Measurements from ENCODE around the gene IRF1. TPM values are rescaled to one million over a fixed set of nuclear protein-coding genes. Genes with fewer than 3 reads are reported as not detected.

The IRF1 gene
- total and polyA plus RNA-seq, 2 experiments from 2014 or later = 5.7 to 6.0 TPM

DNA sequence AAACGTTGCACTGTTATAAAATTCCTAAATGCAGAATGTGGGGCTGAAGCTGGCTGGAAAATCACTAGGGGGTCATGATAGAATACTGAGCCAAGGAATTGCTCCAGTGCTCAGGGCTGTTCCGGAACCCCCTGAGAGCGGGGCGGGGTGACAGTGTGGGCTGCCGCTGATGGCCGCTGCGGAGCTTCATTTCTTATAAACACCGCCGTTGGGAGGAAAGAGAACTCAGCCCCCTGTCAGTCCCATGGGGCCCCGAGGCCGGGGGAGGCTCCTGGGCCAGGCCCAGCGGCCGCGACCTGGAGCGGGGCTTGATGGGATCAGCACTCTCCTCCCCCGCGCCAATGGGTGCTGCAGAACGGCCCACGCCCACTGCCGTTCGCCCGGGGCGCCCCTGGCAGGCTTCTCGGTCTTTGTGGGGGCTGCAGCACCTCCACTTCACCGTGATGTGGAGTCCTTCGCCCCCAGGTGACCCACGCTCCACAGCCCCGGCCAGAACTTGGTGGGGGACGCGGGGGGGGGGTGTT, 5.2 kb upstream of the IRF1 start:
- no peaks in the 10 kb centered on the region for H3K9me3 ChIP-seq (ENCODE audit: low read depth)
- TF ChIP-seq, protein P1, sequence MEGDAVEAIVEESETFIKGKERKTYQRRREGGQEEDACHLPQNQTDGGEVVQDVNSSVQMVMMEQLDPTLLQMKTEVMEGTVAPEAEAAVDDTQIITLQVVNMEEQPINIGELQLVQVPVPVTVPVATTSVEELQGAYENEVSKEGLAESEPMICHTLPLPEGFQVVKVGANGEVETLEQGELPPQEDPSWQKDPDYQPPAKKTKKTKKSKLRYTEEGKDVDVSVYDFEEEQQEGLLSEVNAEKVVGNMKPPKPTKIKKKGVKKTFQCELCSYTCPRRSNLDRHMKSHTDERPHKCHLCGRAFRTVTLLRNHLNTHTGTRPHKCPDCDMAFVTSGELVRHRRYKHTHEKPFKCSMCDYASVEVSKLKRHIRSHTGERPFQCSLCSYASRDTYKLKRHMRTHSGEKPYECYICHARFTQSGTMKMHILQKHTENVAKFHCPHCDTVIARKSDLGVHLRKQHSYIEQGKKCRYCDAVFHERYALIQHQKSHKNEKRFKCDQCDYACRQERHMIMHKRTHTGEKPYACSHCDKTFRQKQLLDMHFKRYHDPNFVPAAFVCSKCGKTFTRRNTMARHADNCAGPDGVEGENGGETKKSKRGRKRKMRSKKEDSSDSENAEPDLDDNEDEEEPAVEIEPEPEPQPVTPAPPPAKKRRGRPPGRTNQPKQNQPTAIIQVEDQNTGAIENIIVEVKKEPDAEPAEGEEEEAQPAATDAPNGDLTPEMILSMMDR (IDR thresholded peaks at IDR 0.05; ENCODE audit: low read depth, low read length) = peak; percentile 12
- no peak overlapping the region for H3K27ac ChIP-seq
- H3K4me1 ChIP-seq (ENCODE audit: low read depth) = peaks cover 5% of the 10 kb centered on the region
- peak; percentile 80 to 98 for DNase-seq (ENCODE audit: low read depth in 1 of 2, low spot score in 1 of 2)
- peak overlapping the region; percentile 36 for H3K4me3 ChIP-seq
- H3K36me3 ChIP-seq = no peaks in the 10 kb centered on the region
- peaks cover 2% of the 10 kb centered on the region for H3K27me3 ChIP-seq

GRCh38 chr5:132493821-132494220, 3.2 kb upstream of the IRF1 start:
- no peak overlapping the region for H3K27ac ChIP-seq
- H3K4me1 ChIP-seq (ENCODE audit: low read depth) = peaks cover 10% of the 10 kb centered on the region
- no peaks in the 10 kb centered on the region for H3K36me3 ChIP-seq
- no peaks in the 10 kb centered on the region for H3K9me3 ChIP-seq (ENCODE audit: low read depth)
- no peak overlapping the region for H3K4me3 ChIP-seq
- no peak for DNase-seq (ENCODE audit: low read depth in 1 of 2, low spot score in 1 of 2)
- peaks cover 13% of the 10 kb centered on the region for H3K27me3 ChIP-seq
- TF ChIP-seq, protein P1 (IDR thresholded peaks at IDR 0.05; ENCODE audit: low read depth, low read length) = no peak

GRCh38 chr5:132493241-132493640, 2.7 kb upstream of the IRF1 start:
- no peak overlapping the region for H3K4me3 ChIP-seq
- H3K27ac ChIP-seq = no peak overlapping the region
- no peak for DNase-seq (ENCODE audit: low read depth in 1 of 2, low spot score in 1 of 2)
- peaks cover 13% of the 10 kb centered on the region for H3K27me3 ChIP-seq
- TF ChIP-seq, protein P1 (IDR thresholded peaks at IDR 0.05; ENCODE audit: low read depth, low read length) = no peak
- no peaks in the 10 kb centered on the region for H3K36me3 ChIP-seq
- peaks cover 10% of the 10 kb centered on the region for H3K4me1 ChIP-seq (ENCODE audit: low read depth)
- no peaks in the 10 kb centered on the region for H3K9me3 ChIP-seq (ENCODE audit: low read depth)

GRCh38 chr5:132492386-132493125, 2.0 kb upstream of the IRF1 start:
- Histone ChIP-seq H3K36me3 (no peaks in the 10 kb centered on the region), H3K27ac (no peak overlapping the region), H3K4me3 (no peak overlapping the region), H3K27me3 (peaks cover 13% of the 10 kb centered on the region), H3K4me1 (ENCODE audit: low read depth) (peaks cover 10% of the 10 kb centered on the region), H3K9me3 (ENCODE audit: low read depth) (no peaks in the 10 kb centered on the region)
- TF ChIP-seq, protein P1 (IDR thresholded peaks at IDR 0.05; ENCODE audit: low read depth, low read length) = no peak
- no peak for DNase-seq (ENCODE audit: low read depth in 1 of 2, low spot score in 1 of 2)

GRCh38 chr5:132491368-132492364, 1.1 kb upstream of the IRF1 start:
- Histone ChIP-seq H3K9me3 (ENCODE audit: low read depth) (no peaks in the 10 kb centered on the region), H3K4me3 (peak overlapping the region; percentile 68), H3K36me3 (no peaks in the 10 kb centered on the region), H3K27ac (no peak overlapping the region), H3K27me3 (peaks cover 13% of the 10 kb centered on the region), H3K4me1 (ENCODE audit: low read depth) (peaks cover 10% of the 10 kb centered on the region)
- DNase-seq (ENCODE audit: low read depth in 1 of 2, low spot score in 1 of 2) = no peak
- TF ChIP-seq, protein P1 (IDR thresholded peaks at IDR 0.05; ENCODE audit: low read depth, low read length) = no peak
